ENCODE results near the gene HYAL2. TPM values are rescaled to one million over a fixed set of nuclear protein-coding genes. Genes with fewer than 3 reads are reported as not detected.

The HYAL2 gene
- total RNA-seq, 1 donor from 2014 or later, result 30.9 TPM

GRCh38 chr3:50304601-50305000 is 17.9 kb downstream of the HYAL2 start:
- DNase-seq, result no peak

DNA sequence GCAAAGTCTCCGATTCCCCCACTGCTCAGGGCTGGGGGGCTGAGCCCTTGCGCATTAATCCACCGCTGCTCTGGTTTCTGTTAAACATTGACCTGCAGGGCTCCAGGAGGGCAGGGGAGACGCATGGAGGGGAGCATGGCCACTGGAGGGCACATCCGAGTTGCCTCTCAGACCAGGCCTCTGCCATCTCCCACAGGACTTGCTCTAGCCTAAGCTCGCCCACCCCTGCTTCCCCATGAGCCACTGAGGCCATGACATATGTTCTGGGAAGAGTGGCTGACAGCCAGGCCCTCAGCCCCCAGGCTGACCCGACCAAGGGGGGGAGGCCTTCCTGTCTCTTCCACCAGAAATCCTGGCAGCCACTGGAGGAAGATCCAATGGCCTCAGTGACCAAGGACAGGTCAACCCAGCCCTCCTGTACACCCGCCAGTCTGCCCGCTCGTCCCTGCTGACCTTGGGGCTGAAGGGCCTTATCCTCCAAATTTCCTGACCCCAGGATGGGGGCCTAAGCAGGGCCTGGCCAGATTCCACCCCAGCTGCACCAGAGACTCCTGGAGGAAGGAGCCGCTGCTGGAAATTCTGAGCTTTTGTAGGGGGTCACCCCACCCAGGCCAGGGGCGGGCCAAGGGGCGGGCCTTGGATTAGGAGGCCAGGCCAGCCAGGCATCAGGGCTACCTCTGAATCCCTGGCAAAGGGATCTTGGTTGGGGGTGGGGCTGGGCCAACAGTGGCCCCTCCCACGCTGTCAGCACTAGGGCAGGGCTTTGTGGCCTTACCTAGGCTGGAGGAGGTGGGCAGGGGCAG is 19.3 kb downstream of the HYAL2 start, which contains the start of gene HYAL1:
Gene HYAL1 (minus strand): TSS at position 562 of the 803 bp plus-strand sequence. CDS start 618 bp downstream, outside the sequence.
- no peak for DNase-seq

- no peak for DNase-seq
These were observed 20.2 kb downstream of the HYAL2 start for GRCh38 chr3:50302095-50303012.

- DNase-seq, result no peak
These were observed 21.8 kb downstream of the HYAL2 start for GRCh38 chr3:50300681-50301254.

- DNase-seq, result peak; percentile 64
These were observed 22.4 kb downstream of the HYAL2 start for GRCh38 chr3:50299929-50300680.

DNA sequence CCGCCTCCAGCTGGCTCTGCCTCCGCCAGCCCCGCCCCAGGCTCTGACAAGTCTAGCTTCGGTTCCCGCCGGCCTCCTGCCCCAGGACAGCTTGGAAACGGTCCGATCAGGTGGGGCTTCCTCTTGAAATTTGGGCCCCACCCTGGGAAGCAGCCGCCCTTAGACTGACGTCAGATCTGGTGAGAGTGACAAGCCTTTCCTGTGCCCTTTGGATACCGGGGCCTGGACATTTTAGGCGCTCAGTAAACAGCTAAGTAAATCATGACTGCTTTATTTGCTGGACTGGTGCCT is 23.0 kb downstream of the HYAL2 start:
- DNase-seq, result no peak

DNA sequence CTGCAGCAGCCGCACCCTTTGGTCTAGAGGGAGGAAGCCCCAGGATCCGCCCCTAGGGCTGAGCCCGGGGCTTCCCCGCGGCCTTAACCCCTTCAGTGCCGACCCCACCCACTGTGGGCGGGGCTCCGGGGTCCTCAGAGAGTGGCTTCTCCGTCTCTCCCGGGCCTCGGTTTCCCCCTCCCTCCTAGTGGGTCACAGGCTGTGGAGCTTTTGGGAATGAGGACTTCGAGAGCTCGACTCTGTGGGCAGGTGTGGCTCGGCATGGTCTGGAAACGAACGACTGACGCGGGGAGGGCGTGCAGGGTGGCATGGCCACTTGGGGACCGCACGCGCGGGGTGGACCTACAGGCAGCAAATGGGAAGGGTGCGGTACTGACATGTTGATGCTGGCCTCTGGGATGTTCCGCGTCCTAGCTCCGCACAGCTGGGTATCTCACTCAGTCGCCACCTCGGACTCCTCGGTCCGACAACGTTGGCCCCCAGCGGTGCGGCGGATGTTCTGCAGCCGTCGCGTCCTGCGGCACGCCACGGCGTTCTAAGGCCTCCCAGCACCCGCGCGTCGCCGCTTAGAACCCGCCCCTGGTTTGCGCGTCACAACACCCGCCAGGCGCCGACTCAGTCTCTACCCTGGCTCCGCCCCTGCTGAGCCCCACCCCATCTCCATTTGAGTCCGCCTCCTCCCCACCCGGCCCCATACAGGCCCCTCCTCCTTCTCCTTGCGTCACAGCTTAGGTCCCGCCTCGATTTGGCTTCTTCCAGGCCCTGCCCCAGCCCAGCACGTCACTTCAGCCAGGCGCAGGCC is 23.5 kb downstream of the HYAL2 start, which contains the start of the genes HYAL3 and NAA80:
Gene HYAL3 (minus strand): TSS at position 570 of the 802 bp plus-strand sequence. CDS start 3,803 bp downstream, outside the sequence.
Gene NAA80 (minus strand): TSS at position 570 of the 802 bp plus-strand sequence. CDS start 1,942 bp downstream, outside the sequence.
- DNase-seq, result peak; percentile 100

DNA sequence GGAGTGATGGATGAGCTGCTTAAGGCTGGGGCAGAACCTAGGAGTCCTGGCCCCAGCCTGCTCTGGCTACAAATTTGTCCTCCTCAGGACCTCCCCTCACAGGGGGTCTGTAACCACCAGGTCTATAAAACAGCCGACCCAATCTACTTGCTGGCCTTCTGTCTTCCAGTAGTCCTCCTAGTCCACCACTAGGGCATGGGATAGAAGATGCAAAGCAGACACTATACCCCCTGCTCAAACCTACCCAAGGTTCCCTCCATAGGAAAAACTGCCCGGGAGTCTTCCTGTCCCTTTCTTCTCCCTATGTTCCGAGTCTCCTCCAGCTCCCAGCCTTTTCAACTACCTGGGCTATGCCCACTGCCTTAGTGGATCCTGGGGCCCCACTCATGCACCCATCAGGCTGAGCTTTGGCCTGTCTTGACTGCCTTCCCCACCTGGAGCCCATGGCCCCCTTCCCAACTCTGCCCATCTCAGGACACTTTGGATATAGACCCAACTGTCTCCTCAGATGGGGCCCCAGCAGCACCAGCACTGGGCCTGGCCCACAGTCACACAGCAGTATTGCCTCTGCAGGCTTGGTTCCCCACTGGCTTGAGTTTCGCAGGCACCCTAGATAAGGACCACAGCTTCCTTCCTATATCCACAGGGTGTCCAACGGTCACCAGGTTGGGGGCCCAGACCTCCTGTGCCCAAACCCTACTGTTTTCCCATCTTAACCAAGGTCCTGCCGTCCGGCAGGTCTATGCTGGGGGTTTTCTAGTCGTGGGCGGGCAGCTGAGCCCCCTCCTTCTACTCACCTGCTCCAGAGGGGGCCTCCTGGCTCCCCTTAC is 24.4 kb downstream of the HYAL2 start:
- DNase-seq, result no peak

DNA sequence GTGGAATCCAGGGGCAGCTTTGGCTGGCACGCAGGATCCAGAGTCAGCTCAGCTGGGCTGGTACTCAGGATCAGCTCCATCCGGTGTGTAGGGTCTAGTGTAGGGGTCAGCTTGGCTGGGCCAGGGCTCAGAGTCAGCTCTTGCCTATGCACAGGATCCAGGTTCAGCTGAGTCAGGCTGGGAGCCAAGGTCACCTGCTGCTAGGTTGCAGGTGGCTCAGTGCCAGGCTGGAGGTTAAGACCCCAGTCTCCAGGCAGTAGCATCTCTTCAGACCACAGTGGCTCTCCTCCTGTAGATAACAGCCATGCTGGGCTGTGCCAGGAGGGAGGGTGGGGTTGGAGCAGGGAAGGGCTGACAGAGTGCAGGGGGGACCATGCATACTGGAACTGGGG is 25.2 kb downstream of the HYAL2 start:
- DNase-seq, result no peak

- DNase-seq, result no peak
These were observed 25.7 kb downstream of the HYAL2 start for GRCh38 chr3:50296721-50297383.

GRCh38 chr3:50295553-50296431 is 26.8 kb downstream of the HYAL2 start:
- no peak for DNase-seq

DNA sequence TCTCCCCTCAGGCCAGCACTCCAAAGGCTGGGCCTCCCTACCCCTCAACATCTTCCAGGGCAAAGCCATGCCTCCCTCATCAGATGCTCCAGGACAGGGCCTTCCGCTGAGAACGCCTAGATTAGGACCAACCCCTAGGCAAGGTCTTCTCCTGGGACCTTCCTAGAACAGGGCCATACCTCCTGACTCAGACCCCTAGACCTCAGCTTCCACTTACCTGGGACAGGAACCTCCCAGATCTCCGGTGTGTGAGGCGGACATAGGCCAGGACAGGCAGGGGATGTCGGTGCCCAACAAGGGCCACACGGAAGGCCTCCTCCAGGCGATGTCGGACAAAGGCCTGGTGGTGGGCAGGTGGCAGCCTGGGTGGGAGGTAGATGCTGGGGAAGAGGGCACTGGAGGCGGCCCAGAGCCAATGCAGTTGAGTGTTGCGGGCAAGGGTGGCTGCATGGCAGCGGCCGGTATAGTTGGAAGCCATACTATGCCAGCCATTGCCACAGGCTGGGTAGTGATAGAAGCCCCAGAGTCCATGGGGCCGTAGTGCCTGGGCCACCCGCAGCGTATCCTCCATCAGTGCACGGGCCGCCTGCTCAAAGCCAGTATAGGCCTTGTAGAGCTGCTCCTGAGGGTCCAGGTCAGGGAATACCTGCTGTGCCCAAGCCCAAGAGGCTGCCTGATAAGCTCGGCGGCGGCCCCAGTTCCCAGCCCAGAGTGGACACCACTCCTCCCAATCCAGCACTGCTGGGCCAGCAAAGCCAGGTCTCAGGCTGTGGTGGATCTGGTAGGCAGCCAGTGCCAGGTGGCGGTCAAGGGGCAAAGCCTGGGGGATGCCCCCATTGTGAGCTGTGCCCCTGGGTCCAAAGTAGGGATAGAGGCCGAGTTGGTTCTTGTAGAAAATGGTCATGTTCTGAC is 27.8 kb downstream of the HYAL2 start:
- DNase-seq, result no peak

- no peak for DNase-seq
These were observed 28.5 kb downstream of the HYAL2 start for GRCh38 chr3:50294089-50294488.

DNA sequence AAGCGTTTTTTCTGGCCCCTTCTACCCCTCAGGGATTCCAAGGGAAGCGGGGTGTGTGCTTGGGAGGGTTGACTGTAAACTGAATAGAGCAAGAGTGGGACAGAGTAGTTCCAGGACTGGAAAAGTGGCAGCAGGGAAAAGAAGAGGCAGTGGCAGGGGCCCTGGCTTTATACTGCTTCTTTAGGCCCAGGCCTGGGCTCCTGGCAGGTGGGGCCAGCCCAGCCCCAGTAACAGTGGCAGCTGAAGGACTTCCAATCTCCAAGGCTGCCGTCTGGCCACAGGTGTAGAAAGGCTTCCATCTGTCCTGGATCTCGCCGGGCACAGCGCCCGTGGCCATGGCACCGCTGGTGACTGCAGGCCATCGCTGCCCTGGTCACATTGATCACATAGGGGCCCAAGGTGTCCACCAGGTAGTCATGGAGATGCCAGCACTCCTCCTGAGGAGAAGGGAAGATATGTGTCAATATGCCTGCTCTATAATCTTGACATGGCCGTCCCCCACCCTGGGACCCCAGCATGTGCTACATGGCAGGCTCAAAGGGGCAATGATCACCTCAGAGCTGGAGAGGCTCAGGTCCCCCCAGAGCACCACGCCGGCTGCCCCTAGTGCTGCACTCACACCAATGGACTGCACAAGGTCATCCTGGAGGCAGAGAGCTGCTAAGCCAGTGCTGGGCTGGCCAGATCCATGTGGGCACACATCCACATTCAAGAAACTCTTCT is 29.3 kb downstream of the HYAL2 start:
- no peak for DNase-seq

- DNase-seq, result peak; percentile 98
These were observed 30.1 kb downstream of the HYAL2 start, which contains the start of gene IFRD2 for GRCh38 chr3:50292159-50293078. IFRD2 (minus strand) TSS chr3:50292429; CDS start chr3:50292274, 155 bp downstream.

Data from occipital lobe (tissue), 2 donors.